GM12878 (cell line): ENCODE results near the gene BUB1B. TPM values are rescaled to one million over a fixed set of nuclear protein-coding genes. Genes with fewer than 3 reads are reported as not detected.

Source experiments
- ATAC-seq: fragments of 200-7000 bp; cut with Tn5 transposase; 3 replicates; pipeline ENCODE4 v1.9.1; 2020; ENCODE audit warnings: mild to moderate bottlenecking, moderate library complexity
- BruUV-seq: library from RNA; stranded (reverse); fragments of 400-500 nt; replicated peaks from 2 replicates; lab custom pipeline; 2021; lab: Mats Ljungman, UMichigan
- CTCF ChIA-PET: fragments of 300-600 bp; sonication (Branson Sonifier 250); formaldehyde crosslinking; extraction: SDS; loops from one replicate; lab custom pipeline; 2021; ENCODE audit warnings: inconsistent platforms; lab: Yijun Ruan, JAX
- POLR2A ChIA-PET: fragments of 350-600 bp; formaldehyde crosslinking; extraction: SDS; loops from one replicate; lab custom pipeline; 2021; ENCODE audit warnings: inconsistent platforms; lab: Charles Lee
- RAD21 ChIA-PET: fragments of 300-600 bp; sonication (Branson Sonifier 250); formaldehyde crosslinking; loops from one replicate; lab custom pipeline; 2023; ENCODE audit warnings: antibody characterized with exemption; ENCODE audit not compliant: unreplicated experiment; lab: Charles Lee
- SMC1A ChIA-PET: fragments of 300-600 bp; sonication (Branson Sonifier 250); formaldehyde crosslinking; loops from one replicate; lab custom pipeline; 2023; ENCODE audit not compliant: unreplicated experiment, uncharacterized antibody; lab: Charles Lee
- DNase-seq: peaks from one replicate; pipeline ENCODE4 v3.0.0-alpha.2; 2011; ENCODE audit warnings: low read depth, low spot score
- FAIRE-seq: peaks from 3 replicates; lab custom pipeline; 2011; peaks lifted over from hg19 to GRCh38; lab: Jason Lieb, UNC
- H2AFZ ChIP-seq: 2 replicates; pipeline ENCODE4 v1.6.0; 2011; ENCODE audit warnings: low read depth, low read length, control low read depth; ENCODE audit not compliant: control insufficient read depth
- H3K27ac ChIP-seq: 2 replicates; pipeline ENCODE4 v1.5.1; 2011; ENCODE audit warnings: control low read depth; ENCODE audit not compliant: control insufficient read depth, insufficient read depth
- H3K27me3 ChIP-seq, 2 experiments: replicated peaks in 1 of 2; 2 replicates each; pipeline versions ENCODE4 v1.6.0 to v1.6.1; 2011; ENCODE audit warnings: low read length in 1 of 2; ENCODE audit not compliant: control insufficient read depth in 2 of 2, insufficient read depth in 2 of 2
- H3K36me3 ChIP-seq, 2 experiments: 2 replicates each; pipeline ENCODE4 v1.5.1; 2011; ENCODE audit warnings: low read length in 1 of 2; ENCODE audit not compliant: control insufficient read depth in 2 of 2, insufficient read depth in 2 of 2
- H3K4me1 ChIP-seq: 2 replicates; pipeline ENCODE4 v1.6.1; 2011; ENCODE audit warnings: mild to moderate bottlenecking, low read length, moderate library complexity, mixed read lengths; ENCODE audit not compliant: control insufficient read depth, insufficient read depth
- H3K4me2 ChIP-seq: 2 replicates; pipeline ENCODE4 v1.6.0; 2011; ENCODE audit warnings: control low read depth; ENCODE audit not compliant: control insufficient read depth, insufficient read depth
- H3K4me3 ChIP-seq: fragments of 200-600 bp; sonication (generic); 2 replicates; pipeline ENCODE4 v1.5.1; 2016
- H3K79me2 ChIP-seq: 2 replicates; pipeline ENCODE4 v1.6.0; 2011; ENCODE audit warnings: low read length; ENCODE audit not compliant: control insufficient read depth, insufficient read depth
- H3K9ac ChIP-seq: 2 replicates; pipeline ENCODE4 v1.8.0; 2011; ENCODE audit warnings: low read length, control low read depth, mixed read lengths; ENCODE audit not compliant: control insufficient read depth, insufficient read depth
- H3K9me3 ChIP-seq: replicated peaks from 3 replicates; pipeline ENCODE4 v1.5.1; 2011; ENCODE audit warnings: mild to moderate bottlenecking, low read length; ENCODE audit not compliant: control insufficient read depth, insufficient read depth
- H4K20me1 ChIP-seq: 2 replicates; pipeline ENCODE4 v1.6.0; 2011; ENCODE audit not compliant: control insufficient read depth, insufficient read depth
- HCFC1 ChIP-seq: fragments of 150-350 bp; IDR thresholded peaks from 2 replicates; pipeline ENCODE4 v1.6.1; 2014; ENCODE audit warnings: low read length
- IKZF2 ChIP-seq, 2 experiments: fragments of 450-650 bp; IDR thresholded peaks; 2 replicates each; pipeline ENCODE4 v1.6.1; 2017; ENCODE audit warnings: mild to moderate bottlenecking in 2 of 2, moderate library complexity in 2 of 2
- JUNB ChIP-seq: IDR thresholded peaks from 2 replicates; pipeline ENCODE4 v1.6.1; 2016; ENCODE audit warnings: antibody characterized with exemption, mild to moderate bottlenecking
- MXI1 ChIP-seq: fragments of 150-350 bp; IDR thresholded peaks from 2 replicates; pipeline ENCODE4 v1.6.1; 2011; ENCODE audit warnings: low read depth, mild to moderate bottlenecking, inconsistent platforms, low read length, improper control_type of control experiment
- NFYB ChIP-seq: IDR thresholded peaks from 2 replicates; pipeline ENCODE4 v1.6.1; 2011; ENCODE audit warnings: low read depth, mild to moderate bottlenecking, low read length, improper control_type of control experiment, moderate library complexity; ENCODE audit not compliant: insufficient read depth
- PRDM15 ChIP-seq: fragments of 450-650 bp; formaldehyde crosslinking; IDR thresholded peaks from 2 replicates; pipeline ENCODE4 v1.4.0; 2020; ENCODE audit warnings: mild to moderate bottlenecking, moderate library complexity
- RUNX3 ChIP-seq: IDR thresholded peaks from 2 replicates; pipeline ENCODE4 v1.6.1; 2012; ENCODE audit warnings: low read length, inconsistent platforms
- SPI1 ChIP-seq: IDR thresholded peaks from 2 replicates; pipeline ENCODE4 v1.6.1; 2011; ENCODE audit warnings: low read depth, mild to moderate bottlenecking, low read length, moderate library complexity, borderline replicate concordance; ENCODE audit not compliant: insufficient read depth
- SREBF1 ChIP-seq: IDR thresholded peaks from 2 replicates; pipeline ENCODE4 v1.6.1; 2012; ENCODE audit warnings: mild to moderate bottlenecking, low read length
- SUPT20H ChIP-seq: IDR thresholded peaks from 2 replicates; pipeline ENCODE4 v1.6.1; 2011; ENCODE audit warnings: low read depth, mild to moderate bottlenecking, low read length, moderate library complexity, borderline replicate concordance; ENCODE audit not compliant: control insufficient read depth
- WGBS: methylation state at CpG from one replicate; pipeline ENCODE4 v1.1.6; 2016; ENCODE audit warnings: low lambda C conversion rate; ENCODE audit not compliant: insufficient replicate concordance, insufficient coverage; ENCODE audit errors: missing lambda C conversion rate; 5-methylcytosine and 5-hydroxymethylcytosine counted together
- in situ Hi-C: fragments of 300-500 bp; cut with MboI; formaldehyde crosslinking; loops from 9 replicates; pipeline ENCODE4 v1.14.3; 2018; ENCODE audit warnings: mixed read lengths
- intact Hi-C: fragments of 100-400 bp; cut with micrococcal nuclease; formaldehyde crosslinking; loops from one replicate; pipeline ENCODE4 v1.14.2; 2022; ENCODE audit not compliant: unreplicated experiment
- polyA plus RNA-seq, 11 experiments: library from polyadenylated mRNA; depleted of rRNA in 4 of 11; unstranded in 6 of 11; stranded (reverse) in 5 of 11; fragments of >200 nt; fragmentation: Nextera tagmentation in 4 of 11; fragmentation: Illumina TruSeq in 1 of 11; extraction: Ambion mirVana in 4 of 11; extraction: Trizol in 1 of 11; gene quantifications; 1 replicate in 1 of 11; 2 replicates in 10 of 11; pipeline versions ENCODE4 v1.2.1 to v1.2.3, GENCODE V29; 2011 to 2016; ENCODE audit warnings: inconsistent platforms in 2 of 11, missing spikeins in 2 of 11, low read depth in 1 of 11
- total RNA-seq, 4 experiments: library from RNA; depleted of rRNA in 3 of 4; stranded (reverse); fragments of >200 nt in 3 of 4; fragmentation: Illumina TruSeq in 1 of 4; extraction: Trizol in 1 of 4; gene quantifications; 2 replicates each; pipeline versions ENCODE4 v1.2.1 to v1.2.3, GENCODE V29; 2013 to 2021
- TF ChIP-seq, protein P1 (sequence below): IDR thresholded peaks from 2 replicates; pipeline ENCODE4 v1.6.1; 2011; ENCODE audit warnings: borderline replicate concordance, low read depth, mild to moderate bottlenecking, moderate library complexity, mixed read lengths, low read length; ENCODE audit not compliant: insufficient read depth; ENCODE audit errors: extremely low read length

The BUB1B gene
- total and polyA plus RNA-seq, 10 of the 15 experiments (the other 5 are each of a cell fraction or from before 2014, with no cell fraction given), result 29.1 to 98.6 (median 77.3) TPM

DNA sequence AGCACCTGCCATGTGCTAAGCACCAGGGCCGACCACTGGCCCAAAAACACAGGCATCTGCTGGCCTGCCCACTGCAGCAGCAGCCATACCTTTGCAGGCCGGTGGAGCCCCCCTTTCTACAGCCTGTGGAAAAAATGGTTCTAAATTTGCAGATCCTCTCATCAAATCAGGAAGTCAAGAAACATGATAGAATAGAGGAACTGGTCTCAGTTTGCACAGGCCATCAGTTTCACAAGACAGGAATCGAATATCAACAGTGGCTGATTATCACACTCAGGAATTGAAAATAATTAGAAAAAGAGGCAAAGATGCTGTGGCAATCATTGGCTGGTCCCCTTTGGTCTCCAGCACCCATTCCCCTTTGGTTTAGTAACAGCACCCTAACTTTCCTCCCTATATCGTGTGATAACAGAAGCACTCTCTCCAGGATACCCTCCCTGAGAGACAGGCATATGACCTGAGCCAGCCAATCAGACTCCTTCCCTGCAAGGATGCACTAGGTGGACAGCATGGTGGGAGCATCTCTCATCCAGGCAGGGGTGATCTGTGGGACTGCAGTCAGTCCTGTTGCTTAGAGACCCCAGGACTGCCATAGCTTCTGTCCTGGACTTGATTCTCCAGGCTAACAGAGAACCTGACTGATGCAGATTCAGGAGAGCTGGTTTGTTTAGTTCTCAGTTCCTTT lies 74.5 kb downstream of the BUB1B start:
- intact Hi-C loops, result no loop called here
- H3K79me2 ChIP-seq, result no peaks in the 10 kb centered on the region
- ATAC-seq, result peak; percentile 41

More for the DNA sequence above, 74.5 kb downstream of the BUB1B start:
- in situ Hi-C loops, result no loop called here
- CTCF ChIA-PET, result interaction anchor here (0.7 to 4.1 kb wide), 2 partner anchors 17 to 109 kb away, joined by 3 to 11 read pairs; no protein-coding TSS in a partner anchor
- Histone ChIP-seq H3K4me3 (no peak overlapping the region), H3K9ac (no peak overlapping the region), H2AFZ (peak overlapping the region; percentile 20; the same call in 1 of the 2 replicates), H3K9me3 (no peaks in the 10 kb centered on the region), H3K27ac (no peak overlapping the region), H4K20me1 (no peaks in the 10 kb centered on the region), H3K4me2 (no peak overlapping the region), H3K27me3 (no peaks in the 10 kb centered on the region; a peak in 1 of 4 replicates), H3K4me1 (peaks cover 10% of the 10 kb centered on the region), H3K36me3 (peaks cover 7 to 13% of the 10 kb centered on the region in 2 experiments; a peak in 3 of 4 replicates)
- DNase-seq (no peak), FAIRE-seq (no peak)
- TF ChIP-seq HCFC1, result no peak
- TF ChIP-seq SREBF1, result no peak
- TF ChIP-seq NFYB, result peak; percentile 63; the same call in 1 of the 2 replicates
- TF ChIP-seq SPI1, result peak; percentile 83; the same call in 1 of the 2 replicates
- TF ChIP-seq SUPT20H, result no peak
- no peak for TF ChIP-seq JUNB
- 0 out of 4 replicates have a peak, but pooled peaks of 1 of the 2 experiments have one; percentile 22 for TF ChIP-seq IKZF2 (IDR thresholded peaks at IDR 0.05)
- no peak for TF ChIP-seq RUNX3
- no peak for TF ChIP-seq MXI1
- TF ChIP-seq, protein P1, sequence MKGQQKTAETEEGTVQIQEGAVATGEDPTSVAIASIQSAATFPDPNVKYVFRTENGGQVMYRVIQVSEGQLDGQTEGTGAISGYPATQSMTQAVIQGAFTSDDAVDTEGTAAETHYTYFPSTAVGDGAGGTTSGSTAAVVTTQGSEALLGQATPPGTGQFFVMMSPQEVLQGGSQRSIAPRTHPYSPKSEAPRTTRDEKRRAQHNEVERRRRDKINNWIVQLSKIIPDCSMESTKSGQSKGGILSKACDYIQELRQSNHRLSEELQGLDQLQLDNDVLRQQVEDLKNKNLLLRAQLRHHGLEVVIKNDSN, result peak; percentile 58
- TF ChIP-seq PRDM15 (CRISPR knock-in tag), result no peak
- no TSS peak for BruUV-seq
- SMC1A ChIA-PET, result interaction anchor here (1.0 to 1.9 kb wide), 3 partner anchors 18 to 73 kb away, joined by 3 to 6 read pairs (median 3); no protein-coding TSS in a partner anchor
- 38% methylated on average over 4 of the region's 4 CpGs for WGBS
- RAD21 ChIA-PET, result interaction anchor here (1.2 kb wide), 1 partner anchor 190 kb away, joined by 3 read pairs; no protein-coding TSS in a partner anchor
- POLR2A ChIA-PET, result interaction anchor here (1.0 kb wide), 1 partner anchor 17 kb away, joined by 6 read pairs; no protein-coding TSS in a partner anchor
